Fibroblast of skin of right quadriceps (primary cell): ENCODE measurements around the gene ATP6V0D1.

Experiments used
- DNase-seq: peaks from one replicate; pipeline ENCODE4 v3.0.0-alpha.2; 2013

ATP6V0D1 gene

DNA sequence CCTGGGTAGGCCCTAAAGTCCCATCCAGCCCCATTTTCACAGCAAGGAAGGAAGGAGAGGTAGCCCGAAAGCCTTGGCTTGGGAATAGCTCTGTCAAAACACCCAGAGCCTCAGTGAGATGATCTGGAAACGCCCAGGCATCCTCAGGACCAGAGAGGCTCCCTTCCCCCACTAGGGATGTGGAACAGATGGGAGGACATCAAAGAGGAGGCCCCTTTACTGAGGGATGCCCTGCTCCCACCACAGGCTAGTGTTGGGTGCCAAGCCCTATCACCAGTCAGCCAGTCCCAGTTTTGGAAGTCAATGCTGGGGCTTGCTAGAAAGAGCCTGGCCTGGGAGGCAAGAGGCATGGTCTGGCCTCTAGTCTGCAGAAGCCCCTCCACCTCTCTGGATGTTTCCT lies 92.4 kb downstream of the ATP6V0D1 start:
- DNase-seq: no peak

DNA sequence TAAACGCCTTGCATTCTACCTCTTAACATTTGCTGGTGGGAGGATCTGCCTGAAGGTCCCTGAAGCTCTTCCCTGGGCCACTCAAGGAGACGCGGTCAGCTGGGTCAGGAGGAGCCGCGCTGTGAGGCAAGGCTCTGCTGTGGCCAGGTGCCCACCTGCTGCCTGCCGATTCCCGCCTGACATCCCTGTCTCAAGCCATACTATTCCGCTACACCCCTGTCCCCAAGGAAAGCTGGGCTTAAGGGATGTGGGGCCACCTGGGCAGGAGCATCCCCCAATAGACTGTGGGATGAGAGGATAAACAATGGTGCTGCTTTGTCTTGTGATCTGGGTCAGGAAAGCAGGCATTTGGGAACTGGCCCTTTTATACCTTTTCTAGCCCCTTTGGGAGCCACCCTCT lies 92.8 kb downstream of the ATP6V0D1 start:
- DNase-seq: no peak
